Chondrocyte (in vitro differentiated cells): ENCODE data around the gene ATP8B1. TPM values are rescaled to one million over a fixed set of nuclear protein-coding genes. Genes with fewer than 3 reads are reported as not detected.

Experiments used
- DNase-seq: peaks from one replicate; pipeline ENCODE4 v3.0.0; 2021; ENCODE audit warnings: mixed read lengths, low spot score
- H3K27ac Mint-ChIP-seq: one replicate; pipeline ENCODE4 v1.8.0; 2021; ENCODE audit warnings: mild to moderate bottlenecking, moderate library complexity, mixed read lengths; ENCODE audit not compliant: unreplicated experiment
- H3K27me3 Mint-ChIP-seq: 2 replicates; pipeline ENCODE4 v1.8.0; 2021; ENCODE audit warnings: low read depth, mixed read lengths
- H3K36me3 Mint-ChIP-seq: 2 replicates; pipeline ENCODE4 v1.8.0; 2021; ENCODE audit warnings: low read depth, mixed read lengths
- H3K4me1 Mint-ChIP-seq: 2 replicates; pipeline ENCODE4 v1.8.0; 2021; ENCODE audit warnings: low read depth, mild to moderate bottlenecking, mixed read lengths
- H3K4me3 Mint-ChIP-seq: one replicate; pipeline ENCODE4 v1.8.0; 2021; ENCODE audit warnings: mild to moderate bottlenecking, moderate library complexity, mixed read lengths; ENCODE audit not compliant: unreplicated experiment
- H3K9me3 Mint-ChIP-seq: 2 replicates; pipeline ENCODE4 v1.8.0; 2021; ENCODE audit warnings: low read depth, mixed read lengths
- total RNA-seq: library from RNA; stranded (reverse); gene quantifications from 3 replicates; pipeline ENCODE4 v1.2.1, GENCODE V29; 2021
- TF ChIP-seq, protein P1 (sequence below): fragments of 200-600 bp; sonication (generic); IDR thresholded peaks from 2 replicates; pipeline ENCODE4 v1.5.0; 2021; ENCODE audit warnings: antibody characterized with exemption, mild to moderate bottlenecking, moderate library complexity

The ATP8B1 gene
- total RNA-seq, 1 donor from 2014 or later: 35.4 TPM

DNA sequence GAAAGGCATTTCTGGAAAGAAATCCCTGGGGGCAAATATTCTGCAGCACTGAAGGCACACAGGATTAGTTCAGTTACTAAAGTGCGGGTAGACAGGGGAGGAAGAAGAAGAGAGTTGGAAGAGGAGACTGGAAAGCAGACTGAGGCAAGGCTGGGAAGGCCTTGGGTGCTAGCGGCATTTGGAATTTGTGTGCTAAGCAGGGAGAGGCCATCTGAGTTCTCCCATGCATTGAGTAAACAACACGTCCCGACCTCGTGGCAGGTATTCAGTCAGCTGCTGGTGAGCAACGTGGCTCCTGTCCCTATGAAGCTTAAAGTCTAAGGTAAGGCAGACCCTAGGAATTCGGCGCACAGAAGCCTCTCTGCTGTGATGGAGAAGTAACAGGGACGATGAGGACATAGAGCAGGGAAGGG lies 30.7 kb downstream of the ATP8B1 start:
- no peaks in the 10 kb centered on the region for H3K9me3 Mint-ChIP-seq
- H3K4me3 Mint-ChIP-seq: no peak overlapping the region
- H3K36me3 Mint-ChIP-seq: no peaks in the 10 kb centered on the region
- DNase-seq: no peak
- TF ChIP-seq, protein P1, sequence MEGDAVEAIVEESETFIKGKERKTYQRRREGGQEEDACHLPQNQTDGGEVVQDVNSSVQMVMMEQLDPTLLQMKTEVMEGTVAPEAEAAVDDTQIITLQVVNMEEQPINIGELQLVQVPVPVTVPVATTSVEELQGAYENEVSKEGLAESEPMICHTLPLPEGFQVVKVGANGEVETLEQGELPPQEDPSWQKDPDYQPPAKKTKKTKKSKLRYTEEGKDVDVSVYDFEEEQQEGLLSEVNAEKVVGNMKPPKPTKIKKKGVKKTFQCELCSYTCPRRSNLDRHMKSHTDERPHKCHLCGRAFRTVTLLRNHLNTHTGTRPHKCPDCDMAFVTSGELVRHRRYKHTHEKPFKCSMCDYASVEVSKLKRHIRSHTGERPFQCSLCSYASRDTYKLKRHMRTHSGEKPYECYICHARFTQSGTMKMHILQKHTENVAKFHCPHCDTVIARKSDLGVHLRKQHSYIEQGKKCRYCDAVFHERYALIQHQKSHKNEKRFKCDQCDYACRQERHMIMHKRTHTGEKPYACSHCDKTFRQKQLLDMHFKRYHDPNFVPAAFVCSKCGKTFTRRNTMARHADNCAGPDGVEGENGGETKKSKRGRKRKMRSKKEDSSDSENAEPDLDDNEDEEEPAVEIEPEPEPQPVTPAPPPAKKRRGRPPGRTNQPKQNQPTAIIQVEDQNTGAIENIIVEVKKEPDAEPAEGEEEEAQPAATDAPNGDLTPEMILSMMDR: no peak
- H3K27ac Mint-ChIP-seq: peak overlapping the region; percentile 70
- H3K27me3 Mint-ChIP-seq: no peaks in the 10 kb centered on the region
- peaks cover 89% of the 10 kb centered on the region for H3K4me1 Mint-ChIP-seq

DNA sequence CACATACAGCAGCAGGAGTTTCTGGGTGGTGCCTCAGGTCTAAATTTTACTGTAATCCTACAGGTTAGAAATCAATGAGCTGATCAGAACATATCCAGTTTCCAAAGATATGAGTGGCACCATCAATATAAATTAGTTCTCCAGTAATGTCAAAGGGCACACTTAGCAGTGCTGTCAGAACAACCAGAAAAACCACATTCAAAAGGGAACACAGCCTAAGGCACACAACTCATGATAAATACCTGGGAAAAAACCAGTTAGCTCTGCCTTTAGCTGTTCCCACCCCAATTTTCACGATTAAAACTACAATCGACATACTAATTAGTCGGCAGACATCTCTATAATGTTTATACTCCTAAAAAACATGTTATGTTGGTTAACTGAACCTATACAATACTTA lies 31.5 kb downstream of the ATP8B1 start:
- H3K36me3 Mint-ChIP-seq: peaks cover 2% of the 10 kb centered on the region
- no peak overlapping the region for H3K4me3 Mint-ChIP-seq

DNA sequence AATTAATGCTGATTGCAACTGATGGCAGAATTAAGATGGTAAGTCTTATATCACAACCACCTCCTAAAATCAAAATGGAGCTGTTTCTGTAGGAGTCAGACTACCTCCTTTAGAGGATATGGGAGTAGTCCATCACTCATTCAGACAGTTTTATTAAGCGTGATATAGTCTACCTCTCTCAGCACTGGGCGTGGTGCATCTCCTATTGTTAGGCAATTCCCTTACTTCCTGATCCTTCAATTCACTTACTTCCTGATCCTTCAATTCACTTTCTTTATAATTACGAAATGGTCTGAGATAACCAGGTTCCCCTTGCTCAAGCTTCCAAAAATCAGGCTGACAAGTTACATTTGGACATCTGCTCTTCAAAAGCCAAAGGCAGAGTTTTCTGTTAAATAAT lies 31.9 kb downstream of the ATP8B1 start:
- peaks cover 89% of the 10 kb centered on the region for H3K4me1 Mint-ChIP-seq
- H3K27ac Mint-ChIP-seq: no peak overlapping the region

More for the DNA sequence above, 31.5 kb downstream of the ATP8B1 start:
- DNase-seq: no peak
- Mint-ChIP-seq H3K27ac (peak overlapping the region; percentile 6), H3K9me3 (no peaks in the 10 kb centered on the region), H3K27me3 (no peaks in the 10 kb centered on the region), H3K4me1 (peaks cover 91% of the 10 kb centered on the region)
- TF ChIP-seq, protein P1: no peak

DNA sequence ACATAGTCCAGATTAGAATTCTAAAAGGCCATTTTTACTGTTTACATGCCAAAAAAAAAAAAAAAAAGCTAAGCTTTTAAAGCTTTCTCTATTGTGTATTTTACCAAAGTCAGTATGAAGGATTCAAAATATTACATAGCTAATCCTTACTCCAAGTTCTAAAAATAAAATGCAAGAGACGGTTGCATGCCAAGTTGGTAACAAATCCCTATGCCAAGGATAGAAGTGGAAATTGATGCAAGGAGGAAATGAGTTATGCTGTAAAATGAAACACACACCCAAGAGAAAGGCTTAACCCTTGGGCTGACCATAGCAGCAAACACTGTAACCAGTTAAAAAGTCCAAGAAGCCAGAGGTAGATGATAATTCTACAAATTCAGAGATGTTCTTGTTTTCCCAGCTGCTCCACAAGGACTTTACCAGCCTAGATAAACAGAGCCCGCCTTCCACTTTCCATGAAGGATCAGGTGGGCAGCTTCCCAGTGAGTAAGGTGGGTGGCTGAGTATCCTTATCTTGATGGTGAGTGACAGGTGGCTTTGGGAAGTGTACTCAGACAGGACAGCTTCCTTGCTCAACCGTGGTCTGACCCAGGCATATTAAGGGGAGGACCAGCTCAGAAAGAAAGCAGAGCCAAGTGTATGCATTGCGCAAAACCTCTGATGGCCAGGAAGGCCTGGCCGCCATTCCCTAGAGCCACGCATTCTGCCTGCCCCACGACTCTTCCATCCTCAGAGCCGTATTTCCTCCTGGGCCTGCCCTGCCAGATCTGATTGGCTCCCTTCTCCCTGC lies 34.4 kb downstream of the ATP8B1 start:
- Mint-ChIP-seq H3K36me3 (peaks cover 5% of the 10 kb centered on the region), H3K4me3 (no peak overlapping the region), H3K4me1 (peaks cover 75% of the 10 kb centered on the region), H3K27me3 (no peaks in the 10 kb centered on the region), H3K9me3 (no peaks in the 10 kb centered on the region), H3K27ac (peak overlapping the region; percentile 73)
- TF ChIP-seq, protein P1: no peak
- DNase-seq: no peak

More for the DNA sequence above, 31.9 kb downstream of the ATP8B1 start:
- no peaks in the 10 kb centered on the region for H3K27me3 Mint-ChIP-seq
- DNase-seq: no peak
- TF ChIP-seq, protein P1: no peak
- H3K36me3 Mint-ChIP-seq: peaks cover 2% of the 10 kb centered on the region
- no peak overlapping the region for H3K4me3 Mint-ChIP-seq
- no peaks in the 10 kb centered on the region for H3K9me3 Mint-ChIP-seq

DNA sequence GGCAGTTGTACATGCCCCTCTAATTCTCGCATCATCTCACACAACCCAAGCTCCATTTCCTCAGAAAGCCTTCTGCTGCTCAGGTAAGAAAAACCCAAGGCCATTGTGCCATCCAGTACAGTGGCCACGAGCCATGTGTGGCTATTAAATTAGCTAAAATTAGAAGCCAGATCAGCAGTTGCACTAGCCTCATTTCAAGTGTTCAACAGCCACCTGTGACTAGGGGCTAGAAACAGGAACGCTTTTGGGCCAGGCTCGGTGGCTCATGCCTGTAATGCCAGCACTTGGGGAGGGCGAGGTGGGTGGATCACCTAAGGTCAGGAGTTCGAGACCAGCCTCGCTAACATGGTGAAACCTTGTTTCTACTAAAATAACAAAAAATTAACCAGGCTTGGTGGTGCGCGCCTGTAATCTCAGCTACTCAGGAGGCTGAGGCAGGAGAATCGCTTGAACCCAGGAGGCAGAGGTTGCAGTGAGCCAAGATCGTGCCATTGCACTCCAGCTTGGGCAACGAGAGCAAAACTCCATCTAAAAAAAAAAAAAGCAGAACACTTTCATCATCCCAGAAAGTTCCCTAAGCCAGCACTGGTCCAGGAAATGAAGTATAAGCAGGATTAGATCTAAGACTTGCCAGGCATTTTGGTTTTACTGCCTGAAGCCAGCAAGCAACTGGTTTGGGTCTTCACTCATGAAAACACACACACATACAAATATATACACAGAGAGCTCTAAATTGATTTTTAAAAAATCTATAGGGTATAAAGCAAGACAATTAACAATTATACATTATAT lies 35.7 kb downstream of the ATP8B1 start:
- TF ChIP-seq, protein P1: no peak
- no peak for DNase-seq
- peaks cover 5% of the 10 kb centered on the region for H3K36me3 Mint-ChIP-seq
- peaks cover 65% of the 10 kb centered on the region for H3K4me1 Mint-ChIP-seq
- H3K9me3 Mint-ChIP-seq: no peaks in the 10 kb centered on the region
- H3K27ac Mint-ChIP-seq: peak overlapping the region; percentile 73
- H3K27me3 Mint-ChIP-seq: no peaks in the 10 kb centered on the region
- no peak overlapping the region for H3K4me3 Mint-ChIP-seq
